HG02870 (cell line): ENCODE measurements around the gene OR4C11.

Source experiments
- ATAC-seq: cut with Tn5 transposase; IDR thresholded peaks from one replicate; pipeline ENCODE4 v1.9.1; 2021; ENCODE audit warnings: mild to moderate bottlenecking, moderate library complexity; ENCODE audit not compliant: unreplicated experiment

The OR4C11 gene

GRCh38 chr11:55607545-55607944, at the start of gene OR4C11:
TSS of gene OR4C11 (minus strand) at chr11:55607645. CDS start at chr11:55604373, 3,272 bp downstream.
- ATAC-seq = no peak

- no peak for ATAC-seq
Measured at GRCh38 chr11:55655096-55655495, 47.7 kb upstream of the OR4C11 start.

DNA sequence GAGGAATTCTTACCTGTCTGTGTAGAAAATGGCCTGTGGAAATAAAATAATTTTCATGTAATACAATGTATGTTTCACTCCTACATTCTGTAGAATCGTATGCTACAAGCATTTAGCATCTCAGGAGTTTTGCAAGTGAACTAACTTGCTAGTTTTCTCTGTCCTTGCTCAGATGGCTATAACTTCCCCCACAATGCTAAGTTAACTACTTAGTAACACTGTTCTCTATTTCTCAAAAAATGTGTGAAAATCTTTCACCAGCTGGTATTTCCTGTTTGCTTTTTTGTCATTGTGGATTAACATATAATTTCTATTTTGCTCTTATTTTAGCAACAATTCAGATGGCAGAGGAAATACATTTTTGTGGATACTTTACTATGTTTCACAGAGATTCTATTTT, 45.1 kb upstream of the OR4C11 start:
- no peak for ATAC-seq

DNA sequence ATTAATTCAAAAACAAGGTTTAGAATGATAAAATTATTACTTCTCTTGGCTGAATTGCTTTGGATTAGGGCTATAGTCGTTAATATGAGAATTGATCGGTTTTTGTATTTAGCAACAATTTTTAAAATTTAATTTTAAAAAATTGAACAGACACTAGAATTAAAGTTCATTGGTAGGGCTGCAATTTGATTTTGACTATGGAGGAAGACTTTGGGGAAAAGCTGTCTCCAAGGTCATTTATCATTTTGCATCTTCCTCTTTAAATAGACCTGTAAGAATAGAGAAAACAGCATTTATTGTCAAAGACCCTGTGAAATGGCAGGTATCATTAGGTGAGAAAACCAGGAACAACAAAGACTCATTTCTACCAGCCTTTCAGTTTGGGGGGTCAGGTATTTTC, 40.6 kb upstream of the OR4C11 start, which contains the start of gene OR4S2:
TSS of gene OR4S2 (plus strand) at position 301 of the 400 bp plus-strand sequence. CDS start 2,577 bp downstream, outside the sequence.
- no peak for ATAC-seq

- ATAC-seq = no peak
Measured at GRCh38 chr11:55634813-55635212, 27.4 kb upstream of the OR4C11 start, which contains the start of gene OR4P4. TSS of gene OR4P4 (plus strand) at chr11:55635113.

DNA sequence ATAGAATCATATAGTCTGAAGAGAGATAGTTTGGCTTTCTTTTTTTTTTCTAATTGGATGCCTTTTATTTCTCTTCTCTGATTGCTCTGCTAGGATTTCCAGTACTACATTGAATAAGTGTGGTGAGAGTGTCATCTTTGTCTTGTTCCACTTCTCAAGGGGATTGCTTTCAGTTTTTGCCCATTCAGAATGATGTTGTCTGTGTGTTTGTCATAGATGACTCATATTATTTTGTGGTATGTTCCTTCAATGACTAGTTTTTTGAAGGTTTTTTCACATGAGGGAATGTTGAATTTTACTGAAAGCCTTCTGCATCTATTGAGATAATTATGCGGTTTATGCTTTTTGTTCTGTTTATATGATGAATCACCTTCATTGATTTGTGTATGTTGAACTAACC, 17.1 kb upstream of the OR4C11 start:
- no peak for ATAC-seq

- ATAC-seq = no peak
Measured at GRCh38 chr11:55572548-55572947, 34.9 kb downstream of the OR4C11 start.

DNA sequence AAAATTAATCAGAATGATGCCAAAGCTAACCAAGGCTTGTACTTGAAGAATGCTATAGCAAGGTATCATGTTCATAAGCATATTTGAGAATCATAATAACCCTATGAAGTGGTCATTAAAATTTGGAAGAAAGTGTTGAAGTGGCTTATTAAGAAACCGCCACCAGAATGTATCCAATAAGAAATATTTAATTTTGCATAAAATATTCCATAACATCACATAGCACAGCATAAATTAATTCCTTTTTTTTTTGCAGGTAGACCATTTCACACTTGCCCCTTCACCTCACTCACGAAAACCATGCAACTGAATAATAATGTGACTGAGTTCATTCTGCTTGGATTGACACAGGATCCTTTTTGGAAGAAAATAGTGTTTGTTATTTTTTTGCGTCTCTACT, 35.6 kb downstream of the OR4C11 start, which contains the start of gene OR4C16:
TSS of gene OR4C16 (plus strand) at position 301 of the 400 bp plus-strand sequence. CDS start at position 301, 0 bp downstream.
- no peak for ATAC-seq

- no peak for ATAC-seq
Measured at GRCh38 chr11:55554169-55554568, 53.3 kb downstream of the OR4C11 start, which contains the start of gene OR4C15. TSS of gene OR4C15 (plus strand) at chr11:55554469. CDS start at chr11:55554469, 0 bp downstream.
